HepG2 (cell line): Measurements from ENCODE around the gene ZDHHC13. TPM values are rescaled to one million over a fixed set of nuclear protein-coding genes. Genes with fewer than 3 reads are reported as not detected.
A peak's percentile ranks its signal among the peaks of the same experiment; 100 is the strongest.

ENCODE experiments used
- ATAC-seq: fragments of 200-7000 bp; cut with Tn5 transposase; 3 replicates; pipeline ENCODE4 v1.9.1; 2020; ENCODE audit warnings: mild to moderate bottlenecking, moderate library complexity
- BruUV-seq: library from RNA; stranded (reverse); fragments of 400-500 nt; replicated peaks from 2 replicates; lab custom pipeline; 2021; lab: Mats Ljungman, UMichigan
- CTCF ChIA-PET: fragments of 300-600 bp; formaldehyde crosslinking; extraction: SDS; loops from one replicate; lab custom pipeline; 2021; ENCODE audit warnings: low total read pairs, inconsistent platforms, low intra/inter-chr PET ratio; lab: Yijun Ruan, JAX
- POLR2A ChIA-PET: fragments of 350-600 bp; sonication (Branson Sonifier 250); formaldehyde crosslinking; loops from one replicate; lab custom pipeline; 2020; ENCODE audit warnings: antibody characterized with exemption, inconsistent platforms; lab: Yijun Ruan, JAX
- DNase-seq: peaks from one replicate; pipeline ENCODE4 v3.0.0-alpha.2; 2015; ENCODE audit warnings: low spot score
- FAIRE-seq: peaks from 3 replicates; lab custom pipeline; 2011; peaks lifted over from hg19 to GRCh38; lab: Jason Lieb, UNC
- H2AFZ ChIP-seq: one replicate; pipeline ENCODE4 v1.6.1; 2011; ENCODE audit warnings: low read length, inconsistent platforms
- H3K27ac ChIP-seq: fragments of 300-600 bp; 3 replicates; pipeline ENCODE4 v1.8.0; 2011; ENCODE audit warnings: mixed run types, mild to moderate bottlenecking, mixed read lengths, low read length, inconsistent platforms; ENCODE audit not compliant: insufficient read depth; ENCODE audit errors: extremely low read length
- H3K27me3 ChIP-seq, 2 experiments: fragments of 200-600 bp in 1 of 2; 2 replicates in 1 of 2; 3 replicates in 1 of 2; pipeline versions ENCODE4 v1.6.0 to v1.8.0; 2011; ENCODE audit warnings: low read length in 2 of 2, mild to moderate bottlenecking in 2 of 2, moderate library complexity in 2 of 2, inconsistent platforms in 1 of 2; ENCODE audit not compliant: insufficient read depth in 2 of 2, control insufficient read depth in 1 of 2
- H3K36me3 ChIP-seq, 2 experiments: fragments of 200-600 bp in 1 of 2; replicated peaks in 1 of 2; 2 replicates in 1 of 2; 3 replicates in 1 of 2; pipeline versions ENCODE4 v1.5.1 to v1.8.0; 2011; ENCODE audit warnings: low read length in 2 of 2, inconsistent platforms in 1 of 2; ENCODE audit not compliant: insufficient read depth in 2 of 2, control insufficient read depth in 1 of 2
- H3K4me1 ChIP-seq: 2 replicates; pipeline ENCODE4 v1.5.1; 2012; ENCODE audit warnings: low read length, inconsistent platforms; ENCODE audit not compliant: insufficient read depth
- H3K4me2 ChIP-seq: 2 replicates; pipeline ENCODE4 v1.6.0; 2011; ENCODE audit warnings: low read depth, low read length, inconsistent platforms
- H3K4me3 ChIP-seq, 3 experiments: fragments of 200-600 bp in 1 of 3; sonication (generic), shearing (Covaris generic) in 1 of 3; replicated peaks in 1 of 3; 2 replicates each; pipeline ENCODE4 v1.5.1; 2011 to 2016; ENCODE audit warnings: low read length in 3 of 3, inconsistent platforms in 2 of 3, low read depth in 2 of 3, mild to moderate bottlenecking in 2 of 3, control low read depth in 1 of 3, mixed read lengths in 1 of 3; ENCODE audit not compliant: insufficient read depth in 1 of 3
- H3K79me2 ChIP-seq: one replicate; pipeline ENCODE4 v1.6.1; 2011; ENCODE audit warnings: low read length, inconsistent platforms; ENCODE audit not compliant: insufficient read depth
- H3K9ac ChIP-seq: 2 replicates; pipeline ENCODE4 v1.6.0; 2011; ENCODE audit warnings: mild to moderate bottlenecking, low read depth, low read length, inconsistent platforms; ENCODE audit not compliant: insufficient read depth
- H3K9me3 ChIP-seq: 2 replicates; pipeline ENCODE4 v1.5.1; 2012; ENCODE audit warnings: mild to moderate bottlenecking, low read length
- H4K20me1 ChIP-seq: 2 replicates; pipeline ENCODE4 v1.6.0; 2011; ENCODE audit warnings: inconsistent platforms, mild to moderate bottlenecking, low read length, moderate library complexity; ENCODE audit not compliant: insufficient read depth
- ATF7-NPFF ChIP-seq: sonication (generic); formaldehyde crosslinking; IDR thresholded peaks from 2 replicates; pipeline ENCODE4 v1.8.1; 2023; ENCODE audit warnings: mild to moderate bottlenecking, low read depth, missing genetic modification reagents, moderate library complexity
- CC2D1A ChIP-seq: sonication (generic); formaldehyde crosslinking; IDR thresholded peaks from 2 replicates; pipeline ENCODE4 v1.8.1; 2023; ENCODE audit warnings: mild to moderate bottlenecking, missing genetic modification reagents
- CTCF ChIP-seq: sonication (generic); formaldehyde crosslinking; IDR thresholded peaks from 2 replicates; pipeline ENCODE4 v1.5.0; 2020; ENCODE audit warnings: mild to moderate bottlenecking, missing genetic modification reagents, moderate library complexity
- FOSL2 ChIP-seq: sonication (generic); formaldehyde crosslinking; IDR thresholded peaks from 2 replicates; pipeline ENCODE4 v1.4.0; 2020; ENCODE audit warnings: missing genetic modification reagents
- FOXO1 ChIP-seq: sonication (generic); formaldehyde crosslinking; IDR thresholded peaks from 2 replicates; pipeline ENCODE4 v1.4.0; 2020; ENCODE audit warnings: missing genetic modification reagents
- HDAC6 ChIP-seq: fragments of 200-600 bp; sonication (generic); IDR thresholded peaks from 2 replicates; pipeline ENCODE4 v1.7.0; 2017; ENCODE audit warnings: mild to moderate bottlenecking, antibody characterized with exemption, low read length, low read depth
- MBD4 ChIP-seq: IDR thresholded peaks from 2 replicates; pipeline ENCODE4 v1.6.1; 2012; ENCODE audit warnings: low read length, inconsistent platforms, borderline replicate concordance
- PRPF4 ChIP-seq: fragments of 200-400 bp; formaldehyde crosslinking; IDR thresholded peaks from 2 replicates; pipeline ENCODE4 v1.6.1; 2016; ENCODE audit warnings: low read length, low read depth; ENCODE audit not compliant: poor library complexity, severe bottlenecking
- RAD21 ChIP-seq: fragments of 450-650 bp; formaldehyde crosslinking; IDR thresholded peaks from 2 replicates; pipeline ENCODE4 v1.5.0; 2020; ENCODE audit warnings: mild to moderate bottlenecking
- RFXAP ChIP-seq: sonication (generic); formaldehyde crosslinking; IDR thresholded peaks from 2 replicates; pipeline ENCODE4 v1.4.0; 2020; ENCODE audit warnings: missing genetic modification reagents, borderline replicate concordance
- SCMH1 ChIP-seq: sonication (generic); formaldehyde crosslinking; IDR thresholded peaks from 2 replicates; pipeline ENCODE4 v1.9.0; 2021; ENCODE audit warnings: missing genetic modification reagents, mild to moderate bottlenecking, borderline replicate concordance
- SIX4 ChIP-seq: sonication (generic); formaldehyde crosslinking; IDR thresholded peaks from 2 replicates; pipeline ENCODE4 v1.4.0; 2020; ENCODE audit warnings: missing genetic modification reagents
- SKI ChIP-seq: fragments of 450-650 bp; IDR thresholded peaks from one replicate; pipeline ENCODE4 v1.6.1; 2018; ENCODE audit warnings: mild to moderate bottlenecking; ENCODE audit not compliant: partially characterized antibody
- SMC3 ChIP-seq: IDR thresholded peaks from 2 replicates; pipeline ENCODE4 v1.6.1; 2011; ENCODE audit warnings: low read length, improper control_type of control experiment
- STAT5B ChIP-seq: sonication (generic); formaldehyde crosslinking; IDR thresholded peaks from 2 replicates; pipeline ENCODE4 v1.4.0; 2020; ENCODE audit warnings: missing genetic modification reagents
- TGIF2 ChIP-seq: IDR thresholded peaks from 2 replicates; pipeline ENCODE4 v1.6.1; 2016; ENCODE audit warnings: control low read depth, missing compliant biosample characterization
- THAP7 ChIP-seq: sonication (generic); formaldehyde crosslinking; IDR thresholded peaks from 2 replicates; pipeline ENCODE4 v1.8.1; 2023; ENCODE audit warnings: mild to moderate bottlenecking, missing genetic modification reagents
- TOE1 ChIP-seq: sonication (generic); formaldehyde crosslinking; IDR thresholded peaks from 2 replicates; pipeline ENCODE4 v1.4.0; 2020; ENCODE audit warnings: mild to moderate bottlenecking, missing genetic modification reagents
- ZNF10 ChIP-seq: sonication (generic); formaldehyde crosslinking; IDR thresholded peaks from 2 replicates; pipeline ENCODE4 v1.4.0; 2020; ENCODE audit warnings: mild to moderate bottlenecking, low read depth, missing genetic modification reagents, borderline replicate concordance
- ZNF180 ChIP-seq: sonication (generic); formaldehyde crosslinking; IDR thresholded peaks from 2 replicates; pipeline ENCODE4 v1.4.0; 2020; ENCODE audit warnings: low read depth, missing genetic modification reagents, borderline replicate concordance
- ZNF296 ChIP-seq: sonication (generic); formaldehyde crosslinking; conservative IDR thresholded peaks from 2 replicates; pipeline ENCODE4 v1.5.0; 2020; ENCODE audit warnings: mild to moderate bottlenecking, missing genetic modification reagents
- ZNF501 ChIP-seq: sonication (generic); formaldehyde crosslinking; IDR thresholded peaks from 2 replicates; pipeline ENCODE4 v1.5.1; 2020; ENCODE audit warnings: mild to moderate bottlenecking, moderate library complexity, missing genetic modification reagents
- ZNF556 ChIP-seq: sonication (generic); formaldehyde crosslinking; IDR thresholded peaks from 2 replicates; pipeline ENCODE4 v1.4.0; 2020; ENCODE audit warnings: mild to moderate bottlenecking, missing genetic modification reagents, borderline replicate concordance
- WGBS: methylation state at CpG from one replicate; pipeline ENCODE4 v1.1.6; 2017; ENCODE audit warnings: low lambda C conversion rate; 5-methylcytosine and 5-hydroxymethylcytosine counted together
- in situ Hi-C: cut with HindIII; loops from 2 replicates; pipeline ENCODE4 v1.10.0; 2017; ENCODE audit warnings: low pct_unique_long_range_greater_than_20kb; ENCODE audit not compliant: extremely low pct_ligation_motif_present
- intact Hi-C: fragments of 100-400 bp; cut with micrococcal nuclease; formaldehyde crosslinking; loops from one replicate; pipeline ENCODE4 v1.10.0; 2022; ENCODE audit not compliant: unreplicated experiment
- polyA plus RNA-seq, 8 experiments: library from polyadenylated mRNA; depleted of rRNA in 3 of 8; stranded (reverse) in 7 of 8; unstranded in 1 of 8; fragments of >200 nt; fragmentation: Illumina TruSeq in 4 of 8; extraction: Trizol in 4 of 8; gene quantifications; 2 replicates each; pipeline versions ENCODE4 v1.2.1 to v1.2.3, GENCODE V29; 2011 to 2016; ENCODE audit warnings: low read depth in 4 of 8, missing spikeins in 1 of 8, mixed read lengths in 1 of 8; ENCODE audit not compliant: insufficient read depth in 1 of 8
- total RNA-seq, 5 experiments: library from RNA; depleted of rRNA; stranded (reverse); fragments of >200 nt; fragmentation: Illumina TruSeq; extraction: Trizol; gene quantifications; 2 replicates each; pipeline ENCODE4 v1.2.3, GENCODE V29; 2016; ENCODE audit warnings: low read depth in 1 of 5
- TF ChIP-seq, protein P1 (sequence below): sonication (generic); formaldehyde crosslinking; IDR thresholded peaks from 2 replicates; pipeline ENCODE4 v1.4.0; 2020; ENCODE audit warnings: mild to moderate bottlenecking, missing genetic modification reagents

ZDHHC13 gene
- total and polyA plus RNA-seq, 2 of the 13 experiments (the other 11 are each of a cell fraction or from before 2014, with no cell fraction given), result 10.9 to 11.8 TPM

- peak; percentile 64 for FAIRE-seq
- Histone ChIP-seq H3K79me2 (no peaks in the 10 kb centered on the region), H3K27me3 (peaks cover 4 to 15% of the 10 kb centered on the region in 2 experiments; a peak in 3 of 5 replicates), H4K20me1 (no peaks in the 10 kb centered on the region), H3K4me1 (peaks cover 5% of the 10 kb centered on the region; the same call in 1 of the 2 replicates), H2AFZ (no peak overlapping the region), H3K9ac (no peak overlapping the region), H3K27ac (no peak overlapping the region), H3K9me3 (no peaks in the 10 kb centered on the region), H3K36me3 (no peaks in the 10 kb centered on the region), H3K4me2 (peak overlapping the region; percentile 48), H3K4me3 (no peak overlapping the region)
- 25% methylated on average over 10 of the region's 10 CpGs for WGBS
- DNase-seq, result peak; percentile 32
- peak; percentile 80 for ATAC-seq
- in situ Hi-C loops (loop anchor here (10.0 kb wide), 2 partner anchors 658 to 828 kb away; no protein-coding TSS in a partner anchor), intact Hi-C loops (loop anchor here (10.0 kb wide), 1 partner anchor 178 kb away; no protein-coding TSS in a partner anchor)
- no TSS peak for BruUV-seq
- ChIA-PET CTCF (no interaction called here), POLR2A (no interaction called here)
- TF ChIP-seq ZNF556 (no peak), ZNF296 (no peak), ATF7-NPFF (CRISPR knock-in tag) (no peak), SCMH1 (CRISPR knock-in tag) (no peak), TGIF2 (no peak), CC2D1A (CRISPR knock-in tag) (no peak), SIX4 (no peak), STAT5B (CRISPR knock-in tag) (no peak), PRPF4 (no peak), THAP7 (no peak), FOSL2 (CRISPR knock-in tag) (no peak), CTCF (peak; percentile 77), MBD4 (no peak), SMC3 (peak; percentile 52), RFXAP (CRISPR knock-in tag) (no peak), RAD21 (CRISPR knock-in tag) (peak; percentile 43; the same call in 1 of the 2 replicates), ZNF180 (CRISPR knock-in tag) (no peak), TOE1 (CRISPR knock-in tag) (no peak), ZNF501 (CRISPR knock-in tag) (0 out of 2 replicates have a peak, but pooled peaks have one; percentile 28), SKI (peak; percentile 18), ZNF10 (CRISPR knock-in tag) (no peak), HDAC6 (no peak), FOXO1 (no peak)
- TF ChIP-seq, protein P1, sequence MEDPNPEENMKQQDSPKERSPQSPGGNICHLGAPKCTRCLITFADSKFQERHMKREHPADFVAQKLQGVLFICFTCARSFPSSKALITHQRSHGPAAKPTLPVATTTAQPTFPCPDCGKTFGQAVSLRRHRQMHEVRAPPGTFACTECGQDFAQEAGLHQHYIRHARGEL (CRISPR knock-in tag), result no peak
These were observed 40.0 kb upstream of the ZDHHC13 start for GRCh38 chr11:19076744-19077589.
